ENCODE data around the gene GPC5. TPM values are rescaled to one million over a fixed set of nuclear protein-coding genes. Genes with fewer than 3 reads are reported as not detected.

GPC5 gene
- total RNA-seq, 2 experiments from 2014 or later, result 2.4 TPM; not detected in 1

- intact Hi-C loops (cut with micrococcal nuclease; ENCODE audit: unreplicated experiment), result no loop called here
- no peak for DNase-seq (ENCODE audit: low spot score)
- Histone ChIP-seq H4K20me1 (ENCODE audit: insufficient read depth, low read length) (no peaks in the 10 kb centered on the region), H2AFZ (ENCODE audit: low read length) (no peak overlapping the region), H3K4me1 (ENCODE audit: insufficient read depth, low read length, poor library complexity, severe bottlenecking) (no peaks in the 10 kb centered on the region), H3K9me3 (ENCODE audit: low read length) (no peaks in the 10 kb centered on the region), H3K4me3 (ENCODE audit: low read depth, low read length, poor library complexity, severe bottlenecking) (no peak overlapping the region), H3K27ac (ENCODE audit: low read depth, low read length, poor library complexity, severe bottlenecking) (no peak overlapping the region), H3K9me2 (ENCODE audit: insufficient read depth, low read length) (0 out of 2 replicates have a peak, but pooled peaks cover 7% of the 10 kb centered on the region), H3K79me2 (ENCODE audit: insufficient read depth, low read depth, low read length) (no peaks in the 10 kb centered on the region), H3K4me2 (ENCODE audit: low read length) (no peak overlapping the region), H3K36me3 (ENCODE audit: insufficient read depth, low read length) (no peaks in the 10 kb centered on the region)
- TF ChIP-seq CTCF (conservative IDR thresholded peaks at IDR 0.05; ENCODE audit: low read length) (no peak), EZH2phosphoT487 (IDR thresholded peaks at IDR 0.05; ENCODE audit: borderline replicate concordance, low read depth, low read length) (no peak)
- no TSS peak for BruUV-seq (replicated peaks)
- ChIA-PET CTCF (ENCODE audit: unreplicated experiment) (no interaction called here), POLR2A (interaction anchor here (0.6 to 3.3 kb wide), 14 partner anchors 8 to 1965 kb away, joined by 3 to 13 read pairs (median 5); no protein-coding TSS in a partner anchor)
These were observed 111.6 kb downstream of the GPC5 start for GRCh38 chr13:91510058-91510457.

GRCh38 chr13:91513790-91514189 lies 115.4 kb downstream of the GPC5 start:
- Histone ChIP-seq H2AFZ (ENCODE audit: low read length) (no peak overlapping the region), H3K79me2 (ENCODE audit: insufficient read depth, low read depth, low read length) (no peaks in the 10 kb centered on the region), H3K36me3 (ENCODE audit: insufficient read depth, low read length) (no peaks in the 10 kb centered on the region), H3K9me3 (ENCODE audit: low read length) (no peaks in the 10 kb centered on the region), H4K20me1 (ENCODE audit: insufficient read depth, low read length) (no peaks in the 10 kb centered on the region), H3K27ac (ENCODE audit: low read depth, low read length, poor library complexity, severe bottlenecking) (no peak overlapping the region), H3K4me2 (ENCODE audit: low read length) (no peak overlapping the region), H3K4me3 (ENCODE audit: low read depth, low read length, poor library complexity, severe bottlenecking) (no peak overlapping the region), H3K4me1 (ENCODE audit: insufficient read depth, low read length, poor library complexity, severe bottlenecking) (no peaks in the 10 kb centered on the region), H3K9me2 (ENCODE audit: insufficient read depth, low read length) (0 out of 2 replicates have a peak, but pooled peaks cover 7% of the 10 kb centered on the region)
- intact Hi-C loops (cut with micrococcal nuclease; ENCODE audit: unreplicated experiment), result no loop called here
- no peak for DNase-seq (ENCODE audit: low spot score)
- no TSS peak for BruUV-seq (replicated peaks)
- TF ChIP-seq CTCF (conservative IDR thresholded peaks at IDR 0.05; ENCODE audit: low read length), result no peak
- TF ChIP-seq EZH2phosphoT487 (IDR thresholded peaks at IDR 0.05; ENCODE audit: borderline replicate concordance, low read depth, low read length), result no peak
- POLR2A ChIA-PET, result interaction anchor here (0.5 to 2.9 kb wide), 8 partner anchors 9 to 654 kb away, joined by 3 to 8 read pairs (median 4); no protein-coding TSS in a partner anchor
- CTCF ChIA-PET (ENCODE audit: unreplicated experiment), result no interaction called here

GRCh38 chr13:91516799-91517198 lies 118.4 kb downstream of the GPC5 start:
- CTCF ChIA-PET (ENCODE audit: unreplicated experiment), result no interaction called here
- no TSS peak for BruUV-seq (replicated peaks)

More at GRCh38 chr13:91516799-91517198, 118.4 kb downstream of the GPC5 start:
- POLR2A ChIA-PET, result interaction anchor here (1.5 kb wide), 1 partner anchor 12 kb away, joined by 6 read pairs; no protein-coding TSS in a partner anchor
- intact Hi-C loops (cut with micrococcal nuclease; ENCODE audit: unreplicated experiment), result no loop called here
- H3K9me3 ChIP-seq (ENCODE audit: low read length), result no peaks in the 10 kb centered on the region
- H4K20me1 ChIP-seq (ENCODE audit: insufficient read depth, low read length), result no peaks in the 10 kb centered on the region
- H3K36me3 ChIP-seq (ENCODE audit: insufficient read depth, low read length), result no peaks in the 10 kb centered on the region
- H3K4me1 ChIP-seq (ENCODE audit: insufficient read depth, low read length, poor library complexity, severe bottlenecking), result no peaks in the 10 kb centered on the region
- DNase-seq (ENCODE audit: low spot score), result no peak
- H3K79me2 ChIP-seq (ENCODE audit: insufficient read depth, low read depth, low read length), result no peaks in the 10 kb centered on the region
- no peak overlapping the region for H3K4me3 ChIP-seq (ENCODE audit: low read depth, low read length, poor library complexity, severe bottlenecking)
- 0 out of 2 replicates have a peak, but pooled peaks cover 7% of the 10 kb centered on the region for H3K9me2 ChIP-seq (ENCODE audit: insufficient read depth, low read length)
- no peak overlapping the region for H2AFZ ChIP-seq (ENCODE audit: low read length)
- H3K4me2 ChIP-seq (ENCODE audit: low read length), result no peak overlapping the region
- no peak overlapping the region for H3K27ac ChIP-seq (ENCODE audit: low read depth, low read length, poor library complexity, severe bottlenecking)
- TF ChIP-seq EZH2phosphoT487 (IDR thresholded peaks at IDR 0.05; ENCODE audit: borderline replicate concordance, low read depth, low read length), result no peak
- no peak for TF ChIP-seq CTCF (conservative IDR thresholded peaks at IDR 0.05; ENCODE audit: low read length)

Measured in OCI-LY7 (cell line).